Erythroblast (primary cell): ENCODE measurements around the gene IGFLR1.

ENCODE experiments used
- GATA1 ChIP-seq: IDR thresholded peaks from 2 replicates; pipeline ENCODE4 v1.6.1; 2011; ENCODE audit warnings: low read depth, mild to moderate bottlenecking, control low read depth, low read length, moderate library complexity
- POLR2A ChIP-seq: IDR thresholded peaks from 2 replicates; pipeline ENCODE4 v1.6.1; 2011; ENCODE audit warnings: mild to moderate bottlenecking, low read length

GRCh38 chr19:35784503-35785338, 42.5 kb upstream of the IGFLR1 start:
- TF ChIP-seq POLR2A: no peak
- TF ChIP-seq GATA1: no peak
